ENCODE results near the gene ATP6V0A4.
"Not testable (repeated sequence)": the region's sequence is repeated elsewhere in the genome, so short reads cannot be mapped to it uniquely, and the experiment has no call there.

ATP6V0A4 gene

GRCh38 chr7:138746073-138746472 lies 51.9 kb downstream of the ATP6V0A4 start:
- no peak overlapping the region for H3K4me3 ChIP-seq (ENCODE audit: low read depth, low read length)
- no peaks in the 10 kb centered on the region for H3K27me3 ChIP-seq (ENCODE audit: control insufficient read depth, insufficient read depth, low read length)
- H3K9me3 ChIP-seq (ENCODE audit: control insufficient read depth, insufficient read depth, low read length): no peaks in the 10 kb centered on the region
- H3K36me3 ChIP-seq (ENCODE audit: control insufficient read depth, insufficient read depth, low read length): no peaks in the 10 kb centered on the region
- no peaks in the 10 kb centered on the region for H3K4me1 ChIP-seq (ENCODE audit: control insufficient read depth, insufficient read depth, low read length)
- H3K9ac ChIP-seq (ENCODE audit: low read depth, low read length): no peak overlapping the region

GRCh38 chr7:138745189-138745588 lies 52.8 kb downstream of the ATP6V0A4 start:
- no peaks in the 10 kb centered on the region for H3K36me3 ChIP-seq (ENCODE audit: control insufficient read depth, insufficient read depth, low read length)
- H3K4me1 ChIP-seq (ENCODE audit: control insufficient read depth, insufficient read depth, low read length): no peaks in the 10 kb centered on the region
- H3K9me3 ChIP-seq (ENCODE audit: control insufficient read depth, insufficient read depth, low read length): no peaks in the 10 kb centered on the region
- no peak overlapping the region for H3K9ac ChIP-seq (ENCODE audit: low read depth, low read length)
- no peaks in the 10 kb centered on the region for H3K27me3 ChIP-seq (ENCODE audit: control insufficient read depth, insufficient read depth, low read length)
- H3K4me3 ChIP-seq (ENCODE audit: low read depth, low read length): no peak overlapping the region

- H3K9ac ChIP-seq (ENCODE audit: low read depth, low read length): no peak overlapping the region
- H3K36me3 ChIP-seq (ENCODE audit: control insufficient read depth, insufficient read depth, low read length): no peaks in the 10 kb centered on the region
- no peaks in the 10 kb centered on the region for H3K9me3 ChIP-seq (ENCODE audit: control insufficient read depth, insufficient read depth, low read length)
- no peak overlapping the region for H3K4me3 ChIP-seq (ENCODE audit: low read depth, low read length)
- H3K27me3 ChIP-seq (ENCODE audit: control insufficient read depth, insufficient read depth, low read length): no peaks in the 10 kb centered on the region
- H3K4me1 ChIP-seq (ENCODE audit: control insufficient read depth, insufficient read depth, low read length): no peaks in the 10 kb centered on the region
These were observed 56.6 kb downstream of the ATP6V0A4 start for GRCh38 chr7:138741453-138741735.

DNA sequence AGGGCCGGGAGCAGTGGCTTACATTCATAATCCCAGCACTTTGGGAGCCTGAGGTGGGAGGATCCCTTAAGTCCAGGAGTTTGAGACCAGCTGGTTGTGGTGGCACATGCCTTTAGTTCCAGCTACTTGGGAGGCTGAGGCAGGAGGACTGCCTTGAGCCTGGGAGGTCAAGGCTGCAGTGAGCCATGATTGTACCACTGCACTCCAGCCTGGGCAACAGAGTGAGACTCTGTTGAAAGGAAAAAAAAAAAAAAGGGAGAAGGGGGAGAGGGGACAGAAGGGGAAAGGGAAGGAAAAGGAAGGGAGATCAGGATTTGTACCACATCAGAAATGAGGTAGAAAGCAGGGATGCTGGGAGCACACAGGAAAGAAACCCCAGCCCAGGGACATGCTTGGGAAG lies 58.1 kb downstream of the ATP6V0A4 start:
- Histone ChIP-seq H3K27me3 (ENCODE audit: control insufficient read depth, insufficient read depth, low read length) (no peaks in the 10 kb centered on the region), H3K9ac (ENCODE audit: low read depth, low read length) (no peak overlapping the region), H3K36me3 (ENCODE audit: control insufficient read depth, insufficient read depth, low read length) (no peaks in the 10 kb centered on the region), H3K9me3 (ENCODE audit: control insufficient read depth, insufficient read depth, low read length) (no peaks in the 10 kb centered on the region), H3K4me3 (ENCODE audit: low read depth, low read length) (no peak overlapping the region), H3K4me1 (ENCODE audit: control insufficient read depth, insufficient read depth, low read length) (no peaks in the 10 kb centered on the region)

GRCh38 chr7:138738551-138739335 lies 59.3 kb downstream of the ATP6V0A4 start:
- H3K9me3 ChIP-seq (ENCODE audit: control insufficient read depth, insufficient read depth, low read length): no peaks in the 10 kb centered on the region
- H3K4me3 ChIP-seq (ENCODE audit: low read depth, low read length): no peak overlapping the region
- no peaks in the 10 kb centered on the region for H3K36me3 ChIP-seq (ENCODE audit: control insufficient read depth, insufficient read depth, low read length)
- H3K4me1 ChIP-seq (ENCODE audit: control insufficient read depth, insufficient read depth, low read length): no peaks in the 10 kb centered on the region
- H3K9ac ChIP-seq (ENCODE audit: low read depth, low read length): no peak overlapping the region
- no peaks in the 10 kb centered on the region for H3K27me3 ChIP-seq (ENCODE audit: control insufficient read depth, insufficient read depth, low read length)

GRCh38 chr7:138738114-138738513 lies 59.9 kb downstream of the ATP6V0A4 start:
- Histone ChIP-seq H3K36me3 (ENCODE audit: control insufficient read depth, insufficient read depth, low read length) (no peaks in the 10 kb centered on the region), H3K9me3 (ENCODE audit: control insufficient read depth, insufficient read depth, low read length) (no peaks in the 10 kb centered on the region), H3K4me3 (ENCODE audit: low read depth, low read length) (no peak overlapping the region), H3K27me3 (ENCODE audit: control insufficient read depth, insufficient read depth, low read length) (no peaks in the 10 kb centered on the region), H3K4me1 (ENCODE audit: control insufficient read depth, insufficient read depth, low read length) (no peaks in the 10 kb centered on the region), H3K9ac (ENCODE audit: low read depth, low read length) (no peak overlapping the region)

GRCh38 chr7:138735399-138735798 lies 62.6 kb downstream of the ATP6V0A4 start:
- no peaks in the 10 kb centered on the region for H3K4me1 ChIP-seq (ENCODE audit: control insufficient read depth, insufficient read depth, low read length)

DNA sequence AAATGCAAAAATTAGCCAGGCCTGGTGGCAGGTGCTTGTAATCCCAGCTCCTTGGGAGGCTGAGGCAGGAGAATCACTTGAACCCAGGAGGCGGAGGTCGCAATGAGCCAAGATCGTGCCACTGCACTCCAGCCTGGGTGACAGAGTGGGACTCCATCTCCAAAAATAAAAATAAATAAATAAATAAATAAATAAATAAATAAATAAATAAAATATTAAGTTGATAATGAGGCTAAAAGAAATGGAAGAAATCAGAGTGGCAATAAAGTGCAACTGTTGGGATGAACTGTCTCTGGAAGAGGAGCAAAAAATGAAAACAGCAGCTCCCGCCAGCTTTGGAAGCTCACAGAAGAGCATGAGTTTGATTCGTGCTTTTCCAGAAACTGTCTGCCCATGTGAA lies 66.3 kb downstream of the ATP6V0A4 start:
- not testable (repeated sequence) for H3K9me3 ChIP-seq (ENCODE audit: control insufficient read depth, insufficient read depth, low read length); H3K4me3 ChIP-seq (ENCODE audit: low read depth, low read length); H3K36me3 ChIP-seq (ENCODE audit: control insufficient read depth, insufficient read depth, low read length); H3K27me3 ChIP-seq (ENCODE audit: control insufficient read depth, insufficient read depth, low read length); H3K4me1 ChIP-seq (ENCODE audit: control insufficient read depth, insufficient read depth, low read length); H3K9ac ChIP-seq (ENCODE audit: low read depth, low read length)

More at GRCh38 chr7:138735399-138735798, 62.6 kb downstream of the ATP6V0A4 start:
- no peak overlapping the region for H3K9ac ChIP-seq (ENCODE audit: low read depth, low read length)
- H3K4me3 ChIP-seq (ENCODE audit: low read depth, low read length): no peak overlapping the region
- no peaks in the 10 kb centered on the region for H3K9me3 ChIP-seq (ENCODE audit: control insufficient read depth, insufficient read depth, low read length)
- H3K27me3 ChIP-seq (ENCODE audit: control insufficient read depth, insufficient read depth, low read length): no peaks in the 10 kb centered on the region
- H3K36me3 ChIP-seq (ENCODE audit: control insufficient read depth, insufficient read depth, low read length): no peaks in the 10 kb centered on the region

GRCh38 chr7:138729444-138729843 lies 68.6 kb downstream of the ATP6V0A4 start:
- H3K9me3 ChIP-seq (ENCODE audit: control insufficient read depth, insufficient read depth, low read length): no peaks in the 10 kb centered on the region
- H3K4me3 ChIP-seq (ENCODE audit: low read depth, low read length): no peak overlapping the region
- H3K27me3 ChIP-seq (ENCODE audit: control insufficient read depth, insufficient read depth, low read length): no peaks in the 10 kb centered on the region
- H3K4me1 ChIP-seq (ENCODE audit: control insufficient read depth, insufficient read depth, low read length): no peaks in the 10 kb centered on the region
- H3K36me3 ChIP-seq (ENCODE audit: control insufficient read depth, insufficient read depth, low read length): no peaks in the 10 kb centered on the region
- no peak overlapping the region for H3K9ac ChIP-seq (ENCODE audit: low read depth, low read length)

- Histone ChIP-seq H3K4me1 (ENCODE audit: control insufficient read depth, insufficient read depth, low read length) (no peaks in the 10 kb centered on the region), H3K4me3 (ENCODE audit: low read depth, low read length) (no peak overlapping the region), H3K27me3 (ENCODE audit: control insufficient read depth, insufficient read depth, low read length) (no peaks in the 10 kb centered on the region), H3K9ac (ENCODE audit: low read depth, low read length) (no peak overlapping the region), H3K36me3 (ENCODE audit: control insufficient read depth, insufficient read depth, low read length) (no peaks in the 10 kb centered on the region), H3K9me3 (ENCODE audit: control insufficient read depth, insufficient read depth, low read length) (no peaks in the 10 kb centered on the region)
These were observed 70.5 kb downstream of the ATP6V0A4 start for GRCh38 chr7:138727336-138728099.

DNA sequence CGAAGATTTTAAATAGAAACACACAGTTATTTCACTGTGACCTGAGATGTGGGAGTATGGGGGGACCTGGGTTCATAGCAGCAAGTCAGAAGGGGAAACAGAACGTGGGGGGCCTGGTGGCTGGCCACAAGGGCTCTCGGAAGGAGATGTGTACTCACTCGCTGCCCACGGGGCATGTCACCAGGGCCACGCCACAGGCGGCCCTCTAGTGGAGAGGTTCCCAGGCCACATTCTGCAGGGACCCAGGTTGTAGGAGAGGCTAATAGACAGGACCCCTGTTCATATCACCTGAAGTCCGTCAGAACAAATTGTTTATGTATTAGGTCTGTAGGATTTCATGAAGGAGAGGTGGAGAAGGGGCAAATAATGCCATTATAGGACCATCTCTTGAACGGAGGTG lies 71.7 kb downstream of the ATP6V0A4 start:
- H3K9ac ChIP-seq (ENCODE audit: low read depth, low read length): no peak overlapping the region
- H3K27me3 ChIP-seq (ENCODE audit: control insufficient read depth, insufficient read depth, low read length): no peaks in the 10 kb centered on the region
- no peaks in the 10 kb centered on the region for H3K4me1 ChIP-seq (ENCODE audit: control insufficient read depth, insufficient read depth, low read length)
- H3K4me3 ChIP-seq (ENCODE audit: low read depth, low read length): no peak overlapping the region
- H3K9me3 ChIP-seq (ENCODE audit: control insufficient read depth, insufficient read depth, low read length): no peaks in the 10 kb centered on the region
- no peaks in the 10 kb centered on the region for H3K36me3 ChIP-seq (ENCODE audit: control insufficient read depth, insufficient read depth, low read length)

DNA sequence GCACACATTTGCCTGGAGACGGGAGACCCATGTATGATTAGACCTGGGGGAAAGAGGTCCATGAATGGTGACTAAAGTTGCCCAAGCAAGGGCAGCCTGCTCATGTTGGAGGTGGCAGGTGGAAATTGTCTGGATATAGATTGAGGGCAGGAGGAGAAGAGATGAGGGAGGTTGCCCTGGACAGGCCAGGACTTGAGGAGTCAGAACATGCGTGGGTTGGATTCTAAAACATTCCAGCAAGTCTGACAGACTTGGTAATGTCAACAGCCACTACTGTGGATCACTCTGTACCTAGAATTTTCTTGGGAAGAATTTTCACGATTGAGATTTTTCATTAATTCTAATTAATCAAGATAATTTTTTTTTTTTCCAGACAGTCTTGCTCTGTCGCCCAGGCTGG lies 77.7 kb downstream of the ATP6V0A4 start:
- no peaks in the 10 kb centered on the region for H3K9me3 ChIP-seq (ENCODE audit: control insufficient read depth, insufficient read depth, low read length)
- no peaks in the 10 kb centered on the region for H3K36me3 ChIP-seq (ENCODE audit: control insufficient read depth, insufficient read depth, low read length)
- H3K4me3 ChIP-seq (ENCODE audit: low read depth, low read length): no peak overlapping the region
- H3K9ac ChIP-seq (ENCODE audit: low read depth, low read length): no peak overlapping the region
- H3K27me3 ChIP-seq (ENCODE audit: control insufficient read depth, insufficient read depth, low read length): no peaks in the 10 kb centered on the region
- H3K4me1 ChIP-seq (ENCODE audit: control insufficient read depth, insufficient read depth, low read length): no peaks in the 10 kb centered on the region
